GM12878 (cell line): ENCODE data around the gene CIP2A. TPM values are rescaled to one million over a fixed set of nuclear protein-coding genes. Genes with fewer than 3 reads are reported as not detected.

Experiments used
- ATAC-seq: fragments of 200-7000 bp; cut with Tn5 transposase; 3 replicates; pipeline ENCODE4 v1.9.1; 2020; ENCODE audit warnings: mild to moderate bottlenecking, moderate library complexity
- BruUV-seq: library from RNA; stranded (reverse); fragments of 400-500 nt; replicated peaks from 2 replicates; lab custom pipeline; 2021; lab: Mats Ljungman, UMichigan
- CTCF ChIA-PET: fragments of 300-600 bp; sonication (Branson Sonifier 250); formaldehyde crosslinking; extraction: SDS; loops from one replicate; lab custom pipeline; 2021; ENCODE audit warnings: inconsistent platforms; lab: Yijun Ruan, JAX
- POLR2A ChIA-PET: fragments of 350-600 bp; formaldehyde crosslinking; extraction: SDS; loops from one replicate; lab custom pipeline; 2021; ENCODE audit warnings: inconsistent platforms; lab: Charles Lee
- RAD21 ChIA-PET: fragments of 300-600 bp; sonication (Branson Sonifier 250); formaldehyde crosslinking; loops from one replicate; lab custom pipeline; 2023; ENCODE audit warnings: antibody characterized with exemption; ENCODE audit not compliant: unreplicated experiment; lab: Charles Lee
- SMC1A ChIA-PET: fragments of 300-600 bp; sonication (Branson Sonifier 250); formaldehyde crosslinking; loops from one replicate; lab custom pipeline; 2023; ENCODE audit not compliant: unreplicated experiment, uncharacterized antibody; lab: Charles Lee
- DNase-seq: peaks from one replicate; pipeline ENCODE4 v3.0.0-alpha.2; 2011; ENCODE audit warnings: low read depth, low spot score
- FAIRE-seq: peaks from 3 replicates; lab custom pipeline; 2011; peaks lifted over from hg19 to GRCh38; lab: Jason Lieb, UNC
- H2AFZ ChIP-seq: 2 replicates; pipeline ENCODE4 v1.6.0; 2011; ENCODE audit warnings: low read depth, low read length, control low read depth; ENCODE audit not compliant: control insufficient read depth
- H3K27ac ChIP-seq: 2 replicates; pipeline ENCODE4 v1.5.1; 2011; ENCODE audit warnings: control low read depth; ENCODE audit not compliant: control insufficient read depth, insufficient read depth
- H3K27me3 ChIP-seq, 2 experiments: replicated peaks in 1 of 2; 2 replicates each; pipeline versions ENCODE4 v1.6.0 to v1.6.1; 2011; ENCODE audit warnings: low read length in 1 of 2; ENCODE audit not compliant: control insufficient read depth in 2 of 2, insufficient read depth in 2 of 2
- H3K36me3 ChIP-seq, 2 experiments: 2 replicates each; pipeline ENCODE4 v1.5.1; 2011; ENCODE audit warnings: low read length in 1 of 2; ENCODE audit not compliant: control insufficient read depth in 2 of 2, insufficient read depth in 2 of 2
- H3K4me1 ChIP-seq: 2 replicates; pipeline ENCODE4 v1.6.1; 2011; ENCODE audit warnings: mild to moderate bottlenecking, low read length, moderate library complexity, mixed read lengths; ENCODE audit not compliant: control insufficient read depth, insufficient read depth
- H3K4me2 ChIP-seq: 2 replicates; pipeline ENCODE4 v1.6.0; 2011; ENCODE audit warnings: control low read depth; ENCODE audit not compliant: control insufficient read depth, insufficient read depth
- H3K4me3 ChIP-seq: fragments of 200-600 bp; sonication (generic); 2 replicates; pipeline ENCODE4 v1.5.1; 2016
- H3K79me2 ChIP-seq: 2 replicates; pipeline ENCODE4 v1.6.0; 2011; ENCODE audit warnings: low read length; ENCODE audit not compliant: control insufficient read depth, insufficient read depth
- H3K9ac ChIP-seq: 2 replicates; pipeline ENCODE4 v1.8.0; 2011; ENCODE audit warnings: low read length, control low read depth, mixed read lengths; ENCODE audit not compliant: control insufficient read depth, insufficient read depth
- H3K9me3 ChIP-seq: replicated peaks from 3 replicates; pipeline ENCODE4 v1.5.1; 2011; ENCODE audit warnings: mild to moderate bottlenecking, low read length; ENCODE audit not compliant: control insufficient read depth, insufficient read depth
- H4K20me1 ChIP-seq: 2 replicates; pipeline ENCODE4 v1.6.0; 2011; ENCODE audit not compliant: control insufficient read depth, insufficient read depth
- BCL11A ChIP-seq: IDR thresholded peaks from 2 replicates; pipeline ENCODE4 v1.6.1; 2011; ENCODE audit warnings: low read depth, low read length
- CREB1 ChIP-seq: IDR thresholded peaks from 2 replicates; pipeline ENCODE4 v1.6.1; 2012; ENCODE audit warnings: low read depth, mild to moderate bottlenecking, inconsistent platforms
- ETV6 ChIP-seq, 2 experiments: fragments of 450-650 bp in 1 of 2; IDR thresholded peaks in 1 of 2; conservative IDR thresholded peaks in 1 of 2; 2 replicates each; pipeline ENCODE4 v1.6.1; 2014; ENCODE audit warnings: antibody characterized with exemption in 1 of 2, borderline replicate concordance in 1 of 2, low read depth in 1 of 2, mild to moderate bottlenecking in 1 of 2, moderate library complexity in 1 of 2
- EZH2 ChIP-seq: IDR thresholded peaks from 2 replicates; pipeline ENCODE4 v1.6.1; 2012; ENCODE audit warnings: low read depth, mild to moderate bottlenecking, control low read depth, inconsistent platforms, low read length, borderline replicate concordance; ENCODE audit not compliant: control insufficient read depth
- FOXM1 ChIP-seq: IDR thresholded peaks from 2 replicates; pipeline ENCODE4 v1.6.1; 2012; ENCODE audit warnings: low read depth, mild to moderate bottlenecking, inconsistent platforms, low read length, moderate library complexity
- GABPA ChIP-seq: IDR thresholded peaks from 2 replicates; pipeline ENCODE4 v1.6.1; 2014; ENCODE audit warnings: antibody characterized with exemption, low read depth, mild to moderate bottlenecking, inconsistent platforms
- HDAC6 ChIP-seq: fragments of 200-600 bp; sonication (generic); IDR thresholded peaks from one replicate; pipeline ENCODE4 v1.8.0; 2017; ENCODE audit warnings: antibody characterized with exemption; ENCODE audit not compliant: unreplicated experiment
- MAX ChIP-seq: IDR thresholded peaks from 2 replicates; pipeline ENCODE4 v1.6.1; 2012; ENCODE audit warnings: low read depth, low read length, improper control_type of control experiment
- MYB ChIP-seq: fragments of 150-350 bp; IDR thresholded peaks from 2 replicates; pipeline ENCODE4 v1.6.1; 2014; ENCODE audit warnings: mild to moderate bottlenecking, low read depth, low read length, borderline replicate concordance
- RB1 ChIP-seq: fragments of 450-650 bp; formaldehyde crosslinking; IDR thresholded peaks from 2 replicates; pipeline ENCODE4 v1.6.1; 2017; ENCODE audit warnings: mild to moderate bottlenecking, borderline replicate concordance
- RELA ChIP-seq: fragments of 450-650 bp; IDR thresholded peaks from 2 replicates; pipeline ENCODE4 v1.8.0; 2014; ENCODE audit warnings: borderline replicate concordance; ENCODE audit not compliant: partially characterized antibody
- RFX5 ChIP-seq: IDR thresholded peaks from 2 replicates; pipeline ENCODE4 v1.6.1; 2011; ENCODE audit warnings: low read depth, low read length, improper control_type of control experiment
- RUNX3 ChIP-seq: IDR thresholded peaks from 2 replicates; pipeline ENCODE4 v1.6.1; 2012; ENCODE audit warnings: low read length, inconsistent platforms
- SMAD1 ChIP-seq: fragments of 450-650 bp; IDR thresholded peaks from 2 replicates; pipeline ENCODE4 v1.6.1; 2018; ENCODE audit warnings: mild to moderate bottlenecking, low read depth; ENCODE audit not compliant: partially characterized antibody
- SMC3 ChIP-seq: IDR thresholded peaks from 2 replicates; pipeline ENCODE4 v1.6.1; 2011; ENCODE audit warnings: low read length, improper control_type of control experiment, borderline replicate concordance
- SPI1 ChIP-seq: IDR thresholded peaks from 2 replicates; pipeline ENCODE4 v1.6.1; 2011; ENCODE audit warnings: low read depth, mild to moderate bottlenecking, low read length, moderate library complexity, borderline replicate concordance; ENCODE audit not compliant: insufficient read depth
- YY1 ChIP-seq: IDR thresholded peaks from 2 replicates; pipeline ENCODE4 v1.6.1; 2011; ENCODE audit warnings: low read depth, mild to moderate bottlenecking, low read length
- ZBTB33 ChIP-seq: fragments of 450-650 bp; IDR thresholded peaks from 2 replicates; pipeline ENCODE4 v1.6.1; 2017; ENCODE audit warnings: mild to moderate bottlenecking
- WGBS: methylation state at CpG from one replicate; pipeline ENCODE4 v1.1.6; 2016; ENCODE audit warnings: low lambda C conversion rate; ENCODE audit not compliant: insufficient replicate concordance, insufficient coverage; ENCODE audit errors: missing lambda C conversion rate; 5-methylcytosine and 5-hydroxymethylcytosine counted together
- in situ Hi-C: fragments of 300-500 bp; cut with MboI; formaldehyde crosslinking; loops from 9 replicates; pipeline ENCODE4 v1.14.3; 2018; ENCODE audit warnings: mixed read lengths
- intact Hi-C: fragments of 100-400 bp; cut with micrococcal nuclease; formaldehyde crosslinking; loops from one replicate; pipeline ENCODE4 v1.14.2; 2022; ENCODE audit not compliant: unreplicated experiment
- polyA plus RNA-seq, 11 experiments: library from polyadenylated mRNA; depleted of rRNA in 4 of 11; unstranded in 6 of 11; stranded (reverse) in 5 of 11; fragments of >200 nt; fragmentation: Nextera tagmentation in 4 of 11; fragmentation: Illumina TruSeq in 1 of 11; extraction: Ambion mirVana in 4 of 11; extraction: Trizol in 1 of 11; gene quantifications; 1 replicate in 1 of 11; 2 replicates in 10 of 11; pipeline versions ENCODE4 v1.2.1 to v1.2.3, GENCODE V29; 2011 to 2016; ENCODE audit warnings: inconsistent platforms in 2 of 11, missing spikeins in 2 of 11, low read depth in 1 of 11
- total RNA-seq, 4 experiments: library from RNA; depleted of rRNA in 3 of 4; stranded (reverse); fragments of >200 nt in 3 of 4; fragmentation: Illumina TruSeq in 1 of 4; extraction: Trizol in 1 of 4; gene quantifications; 2 replicates each; pipeline versions ENCODE4 v1.2.1 to v1.2.3, GENCODE V29; 2013 to 2021
- TF ChIP-seq, protein P1 (sequence below): IDR thresholded peaks from 2 replicates; pipeline ENCODE4 v1.6.1; 2011; ENCODE audit warnings: low read depth, mild to moderate bottlenecking, low read length, moderate library complexity, borderline replicate concordance; ENCODE audit errors: extremely low read depth

CIP2A gene
- total and polyA plus RNA-seq, 10 of the 15 experiments (the other 5 are each of a cell fraction or from before 2014, with no cell fraction given): 12.5 to 29.7 (median 26.5) TPM

GRCh38 chr3:108525256-108525655 lies 64.0 kb downstream of the CIP2A start (continued):
- TF ChIP-seq SPI1: no peak
- no peak for TF ChIP-seq RELA
- no peak for TF ChIP-seq EZH2
- no peak for TF ChIP-seq FOXM1
- TF ChIP-seq RB1: no peak
- TF ChIP-seq, protein P1, sequence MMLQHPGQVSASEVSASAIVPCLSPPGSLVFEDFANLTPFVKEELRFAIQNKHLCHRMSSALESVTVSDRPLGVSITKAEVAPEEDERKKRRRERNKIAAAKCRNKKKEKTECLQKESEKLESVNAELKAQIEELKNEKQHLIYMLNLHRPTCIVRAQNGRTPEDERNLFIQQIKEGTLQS: no peak

DNA sequence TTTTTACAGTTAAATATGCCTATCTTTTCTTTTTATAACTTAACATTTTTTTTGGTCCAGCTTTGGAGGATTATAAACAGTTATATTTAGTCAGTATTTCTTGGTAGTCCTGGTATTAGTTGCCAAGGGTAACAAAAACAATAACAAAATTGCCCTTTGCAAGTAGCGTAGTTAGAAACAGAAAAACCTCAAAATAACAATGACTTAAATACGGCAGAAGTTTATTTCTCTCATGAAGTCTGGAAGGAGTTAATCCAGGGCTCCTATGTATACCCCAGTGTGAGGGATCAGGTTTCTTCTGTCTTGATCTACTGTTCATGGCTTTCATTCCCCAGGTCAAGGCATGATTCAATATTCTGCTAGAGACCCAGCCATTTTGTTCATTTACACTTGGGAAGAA lies 64.7 kb downstream of the CIP2A start:
- H3K27ac ChIP-seq: no peak overlapping the region
- intact Hi-C loops: no loop called here
- BruUV-seq: no TSS peak
- ChIA-PET SMC1A (interaction anchor here (1.1 to 1.2 kb wide), 2 partner anchors 10 to 12 kb away, joined by 3 to 4 read pairs; no protein-coding TSS in a partner anchor), POLR2A (no interaction called here), CTCF (interaction anchor here (0.7 to 1.9 kb wide), 2 partner anchors 10 to 1964 kb away, joined by 3 to 6 read pairs; no protein-coding TSS in a partner anchor), RAD21 (no interaction called here)
- H4K20me1 ChIP-seq: no peaks in the 10 kb centered on the region
- H3K79me2 ChIP-seq: no peaks in the 10 kb centered on the region
- no peak for ATAC-seq
- no peaks in the 10 kb centered on the region for H3K27me3 ChIP-seq
- no peaks in the 10 kb centered on the region for H3K9me3 ChIP-seq
- no peak overlapping the region for H3K9ac ChIP-seq
- peaks cover 3% of the 10 kb centered on the region; the same call in 1 of the 2 replicates for H3K4me1 ChIP-seq
- no peak for DNase-seq
- 32% methylated on average over 2 of the region's 2 CpGs for WGBS
- no peaks in the 10 kb centered on the region for H3K36me3 ChIP-seq
- no peak overlapping the region for H3K4me2 ChIP-seq
- no peak for FAIRE-seq
- in situ Hi-C loops: no loop called here
- H2AFZ ChIP-seq: no peak overlapping the region
- no peak overlapping the region for H3K4me3 ChIP-seq
- TF ChIP-seq HDAC6 (no peak), MAX (no peak), CREB1 (no peak), GABPA (no peak), YY1 (no peak), MYB (no peak), ZBTB33 (no peak), SMAD1 (no peak), RUNX3 (no peak), BCL11A (no peak), ETV6 (conservative IDR thresholded peaks at IDR 0.05 in 1 of 2, IDR thresholded peaks at IDR 0.05 in 1 of 2; ENCODE audit: borderline replicate concordance in 1 of 2, low read depth in 1 of 2) (no peak), SMC3 (no peak), RFX5 (no peak)
